GM13977 (cell line): Measurements from ENCODE around the gene ARPP19.

Source experiments
- DNase-seq: peaks from one replicate; pipeline ENCODE4 v3.0.0; 2012; ENCODE audit warnings: low spot score
- in situ Hi-C: fragments of 300-500 bp; cut with MboI; formaldehyde crosslinking; loops from one replicate; pipeline ENCODE4 v1.12.0; 2022; ENCODE audit warnings: low sequenced_read_pairs, low pct_unique_long_range_greater_than_20kb, mixed read lengths, inconsistent platforms; ENCODE audit not compliant: unreplicated experiment
- TF ChIP-seq, protein P1 (sequence below): IDR thresholded peaks from 2 replicates; pipeline ENCODE4 v1.5.1; 2012; ENCODE audit warnings: mild to moderate bottlenecking, control low read depth; ENCODE audit not compliant: insufficient read depth; ENCODE audit errors: extremely low read depth, missing control alignments

The ARPP19 gene

DNA sequence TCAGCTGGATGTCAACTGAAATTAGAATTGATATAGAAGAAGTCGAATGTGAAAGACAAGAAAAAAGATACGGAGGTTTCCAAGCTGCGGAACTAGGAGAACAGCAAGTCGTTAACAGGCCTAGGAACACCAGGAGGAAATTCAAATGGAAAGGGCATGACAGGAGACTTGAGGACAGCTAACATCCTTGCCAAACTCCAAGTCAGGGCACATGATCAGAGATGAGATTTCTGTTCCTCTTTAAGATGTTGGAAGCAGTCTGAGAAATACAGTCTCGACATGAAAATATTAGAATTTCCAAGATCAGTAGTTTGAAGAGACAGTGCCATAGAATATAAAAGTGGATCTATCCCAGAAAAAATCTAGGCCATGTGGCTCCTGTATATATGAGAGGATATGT lies 45.2 kb downstream of the ARPP19 start:
- TF ChIP-seq, protein P1, sequence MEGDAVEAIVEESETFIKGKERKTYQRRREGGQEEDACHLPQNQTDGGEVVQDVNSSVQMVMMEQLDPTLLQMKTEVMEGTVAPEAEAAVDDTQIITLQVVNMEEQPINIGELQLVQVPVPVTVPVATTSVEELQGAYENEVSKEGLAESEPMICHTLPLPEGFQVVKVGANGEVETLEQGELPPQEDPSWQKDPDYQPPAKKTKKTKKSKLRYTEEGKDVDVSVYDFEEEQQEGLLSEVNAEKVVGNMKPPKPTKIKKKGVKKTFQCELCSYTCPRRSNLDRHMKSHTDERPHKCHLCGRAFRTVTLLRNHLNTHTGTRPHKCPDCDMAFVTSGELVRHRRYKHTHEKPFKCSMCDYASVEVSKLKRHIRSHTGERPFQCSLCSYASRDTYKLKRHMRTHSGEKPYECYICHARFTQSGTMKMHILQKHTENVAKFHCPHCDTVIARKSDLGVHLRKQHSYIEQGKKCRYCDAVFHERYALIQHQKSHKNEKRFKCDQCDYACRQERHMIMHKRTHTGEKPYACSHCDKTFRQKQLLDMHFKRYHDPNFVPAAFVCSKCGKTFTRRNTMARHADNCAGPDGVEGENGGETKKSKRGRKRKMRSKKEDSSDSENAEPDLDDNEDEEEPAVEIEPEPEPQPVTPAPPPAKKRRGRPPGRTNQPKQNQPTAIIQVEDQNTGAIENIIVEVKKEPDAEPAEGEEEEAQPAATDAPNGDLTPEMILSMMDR = no peak
- in situ Hi-C loops = no loop called here
- DNase-seq = no peak

DNA sequence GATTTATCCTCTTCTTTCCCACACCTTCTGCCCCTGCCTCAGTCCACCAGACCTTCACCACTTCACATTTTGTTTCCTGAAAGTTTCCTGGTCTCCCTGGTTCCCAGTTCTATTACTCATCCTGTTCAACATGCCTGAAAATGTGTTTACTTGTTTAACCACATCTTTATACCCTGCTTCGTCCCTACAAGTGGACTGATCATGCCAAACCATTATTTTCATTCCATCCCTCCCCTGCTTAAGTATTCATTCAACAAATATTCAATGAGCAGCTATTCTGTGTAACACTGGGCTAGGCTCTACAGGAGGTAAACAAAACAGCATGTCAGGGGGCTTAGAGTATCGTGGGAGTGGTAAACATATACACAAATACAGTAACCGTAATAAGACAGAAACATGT lies 45.6 kb downstream of the ARPP19 start:
- TF ChIP-seq, protein P1 = no peak
- in situ Hi-C loops = no loop called here
- DNase-seq = no peak

DNA sequence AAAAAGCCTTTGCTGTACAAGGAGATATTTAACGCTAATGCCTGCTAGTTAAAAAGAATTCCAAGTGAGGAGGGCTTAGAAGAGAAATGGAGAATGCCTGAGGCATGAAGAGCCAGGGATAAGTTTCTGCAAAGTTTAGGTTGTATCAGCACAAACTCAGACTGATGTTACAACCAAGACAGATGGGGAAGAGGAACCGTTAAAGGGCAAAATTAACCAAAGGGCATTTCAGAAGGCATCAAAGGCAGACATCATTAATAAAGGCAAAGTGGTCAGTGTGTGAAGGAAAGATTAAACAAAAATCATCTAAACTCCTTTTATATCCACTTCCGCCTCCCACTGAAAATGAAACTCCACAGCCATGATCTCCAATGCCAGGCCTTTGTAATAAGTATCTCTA lies 47.1 kb downstream of the ARPP19 start:
- no peak for DNase-seq
- in situ Hi-C loops = no loop called here
- TF ChIP-seq, protein P1 = no peak

DNA sequence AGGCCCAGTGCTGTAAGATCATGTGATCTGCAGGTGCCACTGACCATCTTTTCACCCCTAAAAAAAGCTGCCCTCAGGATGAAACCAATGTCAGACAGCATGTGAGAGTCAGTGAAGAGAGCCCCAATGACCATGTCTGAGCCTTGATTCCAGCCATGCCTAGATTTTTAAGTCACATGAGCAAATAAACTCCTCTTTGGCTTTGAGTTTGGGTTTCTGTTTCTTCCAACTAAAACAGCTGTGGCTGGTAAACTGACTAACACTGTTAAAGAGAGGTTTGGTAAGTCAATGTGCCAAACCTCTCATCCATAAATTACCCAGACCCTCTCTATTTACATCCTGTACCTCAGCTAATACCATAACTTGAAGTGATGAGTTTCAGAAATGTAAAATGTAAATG lies 48.4 kb downstream of the ARPP19 start:
- TF ChIP-seq, protein P1 = no peak
- in situ Hi-C loops = no loop called here
- DNase-seq = no peak

DNA sequence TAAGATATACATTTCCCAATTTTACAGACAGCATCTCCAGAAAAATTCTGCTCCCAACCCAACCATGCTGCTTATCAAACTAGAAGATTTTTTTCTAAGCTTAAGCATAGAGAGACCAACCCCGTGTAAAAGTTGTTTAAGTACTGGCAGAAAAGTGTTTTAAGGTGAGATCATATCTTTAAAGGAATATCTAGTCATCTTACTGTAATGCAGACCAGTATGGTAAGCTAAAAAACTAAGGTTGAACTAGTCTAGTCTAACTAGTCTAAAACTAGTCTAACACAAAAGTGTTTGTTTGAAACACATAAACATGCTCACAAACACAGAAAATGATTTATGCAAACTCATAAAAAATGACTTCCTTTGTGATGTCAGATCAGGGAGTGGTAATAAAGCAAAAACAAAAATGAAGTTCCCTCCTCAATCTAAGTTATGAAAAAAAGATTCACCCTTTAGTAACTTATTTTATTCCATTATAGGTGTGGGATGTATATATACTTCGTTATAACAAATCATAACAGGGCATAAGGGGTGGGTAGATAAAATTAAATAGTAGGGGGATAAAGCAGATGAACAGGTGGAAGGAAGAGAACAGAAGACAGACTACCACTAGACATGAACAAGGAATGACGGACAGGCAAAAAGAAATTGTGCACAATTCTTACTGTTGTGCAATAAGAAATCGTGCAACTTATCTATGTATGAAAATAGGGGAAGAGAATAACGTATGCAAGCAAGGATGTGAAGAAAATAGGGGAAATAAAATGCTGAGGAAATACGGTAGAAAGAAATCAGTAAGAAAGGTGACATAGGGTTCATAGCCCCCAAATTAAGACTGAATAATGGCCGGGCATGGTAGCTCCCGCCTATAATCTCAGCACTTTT lies 50.1 kb downstream of the ARPP19 start:
- DNase-seq = no peak
- in situ Hi-C loops = no loop called here
- TF ChIP-seq, protein P1 = no peak

DNA sequence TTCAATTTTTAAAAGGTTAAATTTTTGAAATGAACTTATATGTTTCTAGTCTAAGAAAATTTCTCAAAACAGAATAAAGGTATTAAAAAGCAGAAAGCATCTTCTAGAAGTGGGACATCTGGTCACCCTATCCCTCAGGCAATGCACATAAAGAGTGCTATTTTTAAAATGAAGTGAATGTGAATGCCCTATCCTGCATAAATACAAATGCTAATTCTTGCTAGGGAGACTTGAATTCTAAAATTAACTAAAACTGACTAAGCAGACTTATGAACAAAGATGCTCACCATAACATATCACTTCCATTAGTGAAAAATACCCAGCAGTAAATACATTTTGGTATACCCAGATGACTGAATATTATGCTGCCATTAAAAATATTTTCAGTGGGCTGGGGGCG lies 51.8 kb downstream of the ARPP19 start:
- TF ChIP-seq, protein P1 = no peak
- no peak for DNase-seq
- in situ Hi-C loops = no loop called here
